Upper lobe of left lung (tissue), 6 donors: ENCODE data around the gene SULT2B1. TPM values are rescaled to one million over a fixed set of nuclear protein-coding genes. Genes with fewer than 3 reads are reported as not detected.

Source experiments
- ATAC-seq, 2 donors: fragments of 200-7000 bp; cut with Tn5 transposase; one replicate each; pipeline ENCODE4 v1.9.1; 2022; ENCODE audit warnings: mild to moderate bottlenecking in 2 of 2, moderate library complexity in 2 of 2; ENCODE audit not compliant: low FRiP score in 2 of 2
- DNase-seq, 2 donors: peaks; one replicate each; pipeline ENCODE4 v3.0.0-alpha.2; 2019 to 2020
- H3K27ac ChIP-seq, 4 donors: fragments of 200-600 bp; sonication (generic); one replicate each; pipeline ENCODE4 v1.5.1; 2016 to 2019
- H3K27me3 ChIP-seq, 4 donors: fragments of 200-600 bp; sonication (generic); one replicate each; pipeline ENCODE4 v1.5.1; 2017 to 2019
- H3K36me3 ChIP-seq, 4 donors: fragments of 200-600 bp; sonication (generic); one replicate each; pipeline ENCODE4 v1.5.1; 2016 to 2019
- H3K4me1 ChIP-seq, 4 donors: fragments of 200-600 bp; sonication (generic); one replicate each; pipeline ENCODE4 v1.5.1; 2018 to 2019
- H3K4me3 ChIP-seq, 4 donors: fragments of 200-600 bp; sonication (generic); one replicate each; pipeline ENCODE4 v1.5.1; 2017 to 2019; ENCODE audit warnings: mild to moderate bottlenecking in 2 of 4, moderate library complexity in 1 of 4
- H3K9me3 ChIP-seq, 4 donors: fragments of 200-600 bp; sonication (generic); one replicate each; pipeline ENCODE4 v1.5.1; 2018 to 2019
- CTCF ChIP-seq, 6 experiments: fragments of 450-650 bp in 4 of 6; fragments of 200-600 bp in 2 of 6; sonication (generic) in 2 of 6; IDR thresholded peaks; one replicate each; pipeline ENCODE4 v1.5.1; 2016 to 2019; ENCODE audit warnings: antibody characterized with exemption in 6 of 6
- EP300 ChIP-seq, 4 donors: sonication (generic); formaldehyde crosslinking; IDR thresholded peaks; one replicate each; pipeline ENCODE4 v1.5.1; 2017; ENCODE audit warnings: antibody characterized with exemption in 4 of 4, control low read depth in 2 of 4
- POLR2A ChIP-seq, 4 donors: fragments of 450-650 bp; IDR thresholded peaks; one replicate each; pipeline ENCODE4 v1.5.1; 2016 to 2017; ENCODE audit warnings: antibody characterized with exemption in 4 of 4, mild to moderate bottlenecking in 2 of 4
- POLR2AphosphoS5 ChIP-seq, 2 donors: sonication (generic); formaldehyde crosslinking; IDR thresholded peaks; one replicate each; pipeline ENCODE4 v1.5.1; 2017; ENCODE audit warnings: antibody characterized with exemption in 2 of 2
- WGBS, 2 donors: methylation state at CpG; one replicate each; pipeline ENCODE4 v1.1.5; 2017 to 2018; 5-methylcytosine and 5-hydroxymethylcytosine counted together
- total RNA-seq, 6 donors: library from RNA; depleted of rRNA in 4 of 6; stranded (reverse); fragments of >200 nt in 4 of 6; gene quantifications; one replicate each; pipeline versions ENCODE4 v1.1.0 to v1.2.1, GENCODE V29; 2016 to 2021
- donor health status: DM: no; HTN: no; CAD: no; lungs with moderate emphysema.
- donor health status: DM: no; HTN: yes; CAD: no; lungs with severe emphysema.

Gene SULT2B1
- total RNA-seq, 6 donors from 2014 or later: 10.5 to 19.6 (median 15.2) TPM

DNA sequence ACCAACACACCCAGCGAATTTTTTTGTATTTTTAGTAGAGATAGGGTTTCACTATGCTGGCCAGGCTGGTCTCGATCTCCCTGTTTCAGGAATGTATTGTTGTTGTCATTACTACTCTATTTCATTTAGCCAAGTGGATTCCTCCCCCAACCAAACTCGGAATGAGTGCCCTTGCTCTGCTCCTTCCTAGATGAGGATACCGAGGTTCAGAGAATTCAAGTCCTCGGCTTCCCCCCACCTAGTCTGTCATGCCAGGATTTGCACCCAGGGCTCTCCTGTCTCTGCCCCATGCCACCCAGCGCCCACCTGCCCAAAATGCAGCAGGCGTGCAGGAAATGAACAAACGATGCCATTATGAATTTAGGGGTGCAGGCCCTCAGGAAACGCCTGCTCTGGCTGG, 51.0 kb downstream of the SULT2B1 start:
- DNase-seq (no peak), ATAC-seq (no peak)
- no peaks in the 10 kb centered on the region for H3K36me3 ChIP-seq
- WGBS, 2 donors: 78 to 87% methylated on average over 9 of the region's 9 CpGs
- no peak overlapping the region for H3K4me3 ChIP-seq
- H3K4me1 ChIP-seq: no peaks in the 10 kb centered on the region
- TF ChIP-seq POLR2A (IDR thresholded peaks at IDR 0.05) (no peak), POLR2AphosphoS5 (IDR thresholded peaks at IDR 0.05) (no peak), EP300 (IDR thresholded peaks at IDR 0.05) (no peak)
- no peaks in the 10 kb centered on the region for H3K9me3 ChIP-seq
- H3K27ac ChIP-seq: no peak overlapping the region
- no peaks in the 10 kb centered on the region for H3K27me3 ChIP-seq

GRCh38 chr19:48603449-48603848, 51.5 kb downstream of the SULT2B1 start:
- H3K4me1 ChIP-seq: no peaks in the 10 kb centered on the region
- WGBS, 2 donors: 86 to 94% methylated on average over 28 to 30 of the region's 39 CpGs
- no peak for ATAC-seq
- no peak overlapping the region for H3K4me3 ChIP-seq
- peak in 1 of 2 donors; percentile 83 for DNase-seq
- TF ChIP-seq POLR2A (IDR thresholded peaks at IDR 0.05): no peak
- TF ChIP-seq CTCF (IDR thresholded peaks at IDR 0.05): no peak
- no peak for TF ChIP-seq POLR2AphosphoS5 (IDR thresholded peaks at IDR 0.05)
- TF ChIP-seq EP300 (IDR thresholded peaks at IDR 0.05): no peak
- H3K27me3 ChIP-seq: no peaks in the 10 kb centered on the region
- H3K9me3 ChIP-seq: no peaks in the 10 kb centered on the region
- H3K36me3 ChIP-seq: no peaks in the 10 kb centered on the region
- no peak overlapping the region for H3K27ac ChIP-seq

DNA sequence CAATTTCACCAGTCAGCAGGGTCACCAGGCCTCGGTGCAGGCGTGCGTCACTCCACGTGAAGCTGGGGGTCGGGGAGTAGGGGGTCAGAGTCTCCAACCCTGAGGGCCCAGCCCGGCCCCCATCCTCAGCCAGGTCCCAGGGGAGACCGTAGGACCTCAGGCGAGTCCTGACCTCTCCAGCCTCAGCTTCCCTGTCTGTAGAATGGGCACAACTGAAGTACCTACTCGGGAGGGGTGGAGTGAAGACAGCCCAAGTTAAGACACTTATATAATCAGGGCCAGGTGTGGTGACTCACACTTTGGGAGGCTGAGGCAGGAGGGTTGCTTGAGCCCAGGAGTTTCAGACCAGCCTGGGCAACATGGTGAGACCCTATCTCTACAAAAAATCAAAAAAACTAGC, 51.9 kb downstream of the SULT2B1 start:
- no peak for TF ChIP-seq CTCF (IDR thresholded peaks at IDR 0.05)
- TF ChIP-seq EP300 (IDR thresholded peaks at IDR 0.05): no peak
- no peak for TF ChIP-seq POLR2A (IDR thresholded peaks at IDR 0.05)
- TF ChIP-seq POLR2AphosphoS5 (IDR thresholded peaks at IDR 0.05): no peak
- H3K27ac ChIP-seq: no peak overlapping the region
- H3K36me3 ChIP-seq: no peaks in the 10 kb centered on the region
- no peaks in the 10 kb centered on the region for H3K27me3 ChIP-seq
- no peak overlapping the region for H3K4me3 ChIP-seq
- ATAC-seq (no peak), DNase-seq (no peak)
- no peaks in the 10 kb centered on the region for H3K9me3 ChIP-seq
- 87 to 93% methylated on average over 6 to 8 of the region's 9 CpGs for WGBS, 2 donors
- H3K4me1 ChIP-seq: no peaks in the 10 kb centered on the region

GRCh38 chr19:48606463-48607358, 54.7 kb downstream of the SULT2B1 start, which contains the start of gene SPACA4:
Gene SPACA4, plus strand, starts transcription at chr19:48606742. Its CDS starts 237 bp downstream, at chr19:48606979.
- peak in 1 of 2 donors; percentile 79 for DNase-seq
- ATAC-seq: peak in 1 of 2 donors; percentile 36
- no peaks in the 10 kb centered on the region for H3K27me3 ChIP-seq
- H3K9me3 ChIP-seq: no peaks in the 10 kb centered on the region
- TF ChIP-seq EP300 (IDR thresholded peaks at IDR 0.05) (no peak), POLR2AphosphoS5 (IDR thresholded peaks at IDR 0.05) (no peak), CTCF (IDR thresholded peaks at IDR 0.05) (no peak), POLR2A (IDR thresholded peaks at IDR 0.05) (no peak)
- no peaks in the 10 kb centered on the region for H3K36me3 ChIP-seq
- WGBS, 2 donors: 91 to 92% methylated on average over 14 to 31 of the region's 39 CpGs
- no peak within 1 kb of the TSS for H3K4me3 ChIP-seq
- no peaks in the 10 kb centered on the region for H3K4me1 ChIP-seq
- H3K27ac ChIP-seq: no peak within 1 kb of the TSS

- Histone ChIP-seq H3K27me3 (no peaks in the 10 kb centered on the region), H3K4me1 (no peaks in the 10 kb centered on the region), H3K4me3 (no peak overlapping the region), H3K27ac (no peak overlapping the region), H3K9me3 (no peaks in the 10 kb centered on the region), H3K36me3 (no peaks in the 10 kb centered on the region)
- 90 to 91% methylated on average over 4 to 7 of the region's 7 CpGs for WGBS, 2 donors
- DNase-seq (peak in 1 of 2 donors; percentile 51), ATAC-seq (no peak)
- no peak for TF ChIP-seq POLR2A (IDR thresholded peaks at IDR 0.05)
- no peak for TF ChIP-seq POLR2AphosphoS5 (IDR thresholded peaks at IDR 0.05)
- no peak for TF ChIP-seq CTCF (IDR thresholded peaks at IDR 0.05)
- TF ChIP-seq EP300 (IDR thresholded peaks at IDR 0.05): no peak
Observed at GRCh38 chr19:48607359-48607755, 55.4 kb downstream of the SULT2B1 start.
